HepG2 (cell line): Measurements from ENCODE around the gene SRSF10. TPM values are rescaled to one million over a fixed set of nuclear protein-coding genes. Genes with fewer than 3 reads are reported as not detected.
A peak's percentile ranks its signal among the peaks of the same experiment; 100 is the strongest.

Experiments
- DMAP1 ChIP-seq: IDR thresholded peaks from 2 replicates; pipeline ENCODE4 v1.6.1; 2016
- HOXD1 ChIP-seq: sonication (generic); formaldehyde crosslinking; IDR thresholded peaks from 2 replicates; pipeline ENCODE4 v1.5.0; 2020; ENCODE audit warnings: missing genetic modification reagents
- SAP130 ChIP-seq: IDR thresholded peaks from 2 replicates; pipeline ENCODE4 v1.6.1; 2016; ENCODE audit warnings: low read depth
- SIN3A ChIP-seq: IDR thresholded peaks from 2 replicates; pipeline ENCODE4 v1.6.1; 2011; ENCODE audit warnings: low read depth, mild to moderate bottlenecking, control low read depth, low read length, borderline replicate concordance
- ZNF484 ChIP-seq: sonication (generic); formaldehyde crosslinking; IDR thresholded peaks from 2 replicates; pipeline ENCODE4 v1.5.1; 2020; ENCODE audit warnings: mild to moderate bottlenecking, low read depth, missing genetic modification reagents, borderline replicate concordance
- ZNF670 ChIP-seq: sonication (generic); formaldehyde crosslinking; IDR thresholded peaks from 2 replicates; pipeline ENCODE4 v1.8.0; 2022; ENCODE audit warnings: mild to moderate bottlenecking, missing genetic modification reagents, borderline replicate concordance
- ZNF766 ChIP-seq: sonication (generic); formaldehyde crosslinking; IDR thresholded peaks from 2 replicates; pipeline ENCODE4 v1.5.0; 2020; ENCODE audit warnings: missing genetic modification reagents, borderline replicate concordance
- polyA plus RNA-seq, 8 experiments: library from polyadenylated mRNA; depleted of rRNA in 3 of 8; stranded (reverse) in 7 of 8; unstranded in 1 of 8; fragments of >200 nt; fragmentation: Illumina TruSeq in 4 of 8; extraction: Trizol in 4 of 8; gene quantifications; 2 replicates each; pipeline versions ENCODE4 v1.2.1 to v1.2.3, GENCODE V29; 2011 to 2016; ENCODE audit warnings: low read depth in 4 of 8, missing spikeins in 1 of 8, mixed read lengths in 1 of 8; ENCODE audit not compliant: insufficient read depth in 1 of 8
- total RNA-seq, 5 experiments: library from RNA; depleted of rRNA; stranded (reverse); fragments of >200 nt; fragmentation: Illumina TruSeq; extraction: Trizol; gene quantifications; 2 replicates each; pipeline ENCODE4 v1.2.3, GENCODE V29; 2016; ENCODE audit warnings: low read depth in 1 of 5
- TF ChIP-seq, protein P1 (sequence below): sonication (generic); formaldehyde crosslinking; IDR thresholded peaks from one replicate; pipeline ENCODE4 v1.5.1; 2020; ENCODE audit warnings: mild to moderate bottlenecking, missing genetic modification reagents; ENCODE audit errors: not compliant biosample characterization
- TF ChIP-seq, protein P2 (sequence below): sonication (generic); formaldehyde crosslinking; IDR thresholded peaks from 2 replicates; pipeline ENCODE4 v1.8.0; 2022; ENCODE audit warnings: missing genetic modification reagents, mild to moderate bottlenecking, borderline replicate concordance
- TF ChIP-seq, protein P3 (sequence below): sonication (generic); formaldehyde crosslinking; IDR thresholded peaks from 2 replicates; pipeline ENCODE4 v1.8.1; 2023; ENCODE audit warnings: mild to moderate bottlenecking, missing genetic modification reagents, borderline replicate concordance
- TF ChIP-seq, protein P4 (sequence below): sonication (generic); formaldehyde crosslinking; IDR thresholded peaks from 2 replicates; pipeline ENCODE4 v1.5.1; 2020; ENCODE audit warnings: mild to moderate bottlenecking, moderate library complexity, missing genetic modification reagents
- TF ChIP-seq, protein P5 (sequence below): IDR thresholded peaks from 2 replicates; pipeline ENCODE4 v1.6.1; 2016

SRSF10 gene
- total and polyA plus RNA-seq, 2 of the 13 experiments (the other 11 are each of a cell fraction or from before 2014, with no cell fraction given) = 126 to 186 TPM

DNA sequence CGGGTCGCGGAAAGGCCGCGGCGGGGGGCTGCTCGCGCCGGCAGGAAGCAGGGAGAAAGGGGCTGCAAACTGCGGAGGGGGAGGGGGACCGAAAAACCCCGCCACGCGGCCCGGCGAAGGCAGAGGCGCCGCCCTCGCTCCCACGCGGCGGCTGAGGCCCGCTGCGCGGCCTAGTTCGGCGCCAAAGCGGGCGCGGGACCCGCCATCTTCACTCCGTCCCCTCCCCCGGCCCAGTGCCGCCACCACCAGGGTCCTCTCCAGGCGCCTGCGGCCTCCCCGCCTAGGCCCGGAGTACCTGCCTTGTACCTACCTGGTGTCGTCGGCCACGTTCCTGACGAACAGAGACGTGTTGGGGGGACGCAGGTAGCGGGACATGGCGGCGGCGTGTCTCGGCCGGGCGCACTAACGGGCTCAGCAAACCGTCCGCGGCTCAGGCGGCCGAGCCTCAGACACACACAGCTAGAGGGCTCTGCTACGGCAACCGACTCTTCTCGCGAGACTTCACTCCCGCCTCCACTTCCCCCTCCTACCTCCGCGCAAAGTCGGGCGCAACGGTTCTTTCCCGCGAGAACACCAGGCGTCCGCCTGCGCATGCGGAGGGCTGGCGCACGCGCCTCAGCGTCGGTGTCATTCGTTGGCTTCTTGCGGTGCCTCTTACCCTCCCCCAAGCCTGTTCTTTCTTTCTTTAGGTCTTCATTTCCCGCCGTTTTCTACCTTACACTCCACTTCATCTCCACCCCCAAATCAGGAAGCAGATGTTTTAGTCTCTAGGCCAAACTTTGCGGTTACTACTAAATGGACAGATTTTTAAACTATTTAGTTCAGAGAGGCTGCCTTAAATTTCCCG is at the start of gene SRSF10 (continued):
- TF ChIP-seq, protein P1, sequence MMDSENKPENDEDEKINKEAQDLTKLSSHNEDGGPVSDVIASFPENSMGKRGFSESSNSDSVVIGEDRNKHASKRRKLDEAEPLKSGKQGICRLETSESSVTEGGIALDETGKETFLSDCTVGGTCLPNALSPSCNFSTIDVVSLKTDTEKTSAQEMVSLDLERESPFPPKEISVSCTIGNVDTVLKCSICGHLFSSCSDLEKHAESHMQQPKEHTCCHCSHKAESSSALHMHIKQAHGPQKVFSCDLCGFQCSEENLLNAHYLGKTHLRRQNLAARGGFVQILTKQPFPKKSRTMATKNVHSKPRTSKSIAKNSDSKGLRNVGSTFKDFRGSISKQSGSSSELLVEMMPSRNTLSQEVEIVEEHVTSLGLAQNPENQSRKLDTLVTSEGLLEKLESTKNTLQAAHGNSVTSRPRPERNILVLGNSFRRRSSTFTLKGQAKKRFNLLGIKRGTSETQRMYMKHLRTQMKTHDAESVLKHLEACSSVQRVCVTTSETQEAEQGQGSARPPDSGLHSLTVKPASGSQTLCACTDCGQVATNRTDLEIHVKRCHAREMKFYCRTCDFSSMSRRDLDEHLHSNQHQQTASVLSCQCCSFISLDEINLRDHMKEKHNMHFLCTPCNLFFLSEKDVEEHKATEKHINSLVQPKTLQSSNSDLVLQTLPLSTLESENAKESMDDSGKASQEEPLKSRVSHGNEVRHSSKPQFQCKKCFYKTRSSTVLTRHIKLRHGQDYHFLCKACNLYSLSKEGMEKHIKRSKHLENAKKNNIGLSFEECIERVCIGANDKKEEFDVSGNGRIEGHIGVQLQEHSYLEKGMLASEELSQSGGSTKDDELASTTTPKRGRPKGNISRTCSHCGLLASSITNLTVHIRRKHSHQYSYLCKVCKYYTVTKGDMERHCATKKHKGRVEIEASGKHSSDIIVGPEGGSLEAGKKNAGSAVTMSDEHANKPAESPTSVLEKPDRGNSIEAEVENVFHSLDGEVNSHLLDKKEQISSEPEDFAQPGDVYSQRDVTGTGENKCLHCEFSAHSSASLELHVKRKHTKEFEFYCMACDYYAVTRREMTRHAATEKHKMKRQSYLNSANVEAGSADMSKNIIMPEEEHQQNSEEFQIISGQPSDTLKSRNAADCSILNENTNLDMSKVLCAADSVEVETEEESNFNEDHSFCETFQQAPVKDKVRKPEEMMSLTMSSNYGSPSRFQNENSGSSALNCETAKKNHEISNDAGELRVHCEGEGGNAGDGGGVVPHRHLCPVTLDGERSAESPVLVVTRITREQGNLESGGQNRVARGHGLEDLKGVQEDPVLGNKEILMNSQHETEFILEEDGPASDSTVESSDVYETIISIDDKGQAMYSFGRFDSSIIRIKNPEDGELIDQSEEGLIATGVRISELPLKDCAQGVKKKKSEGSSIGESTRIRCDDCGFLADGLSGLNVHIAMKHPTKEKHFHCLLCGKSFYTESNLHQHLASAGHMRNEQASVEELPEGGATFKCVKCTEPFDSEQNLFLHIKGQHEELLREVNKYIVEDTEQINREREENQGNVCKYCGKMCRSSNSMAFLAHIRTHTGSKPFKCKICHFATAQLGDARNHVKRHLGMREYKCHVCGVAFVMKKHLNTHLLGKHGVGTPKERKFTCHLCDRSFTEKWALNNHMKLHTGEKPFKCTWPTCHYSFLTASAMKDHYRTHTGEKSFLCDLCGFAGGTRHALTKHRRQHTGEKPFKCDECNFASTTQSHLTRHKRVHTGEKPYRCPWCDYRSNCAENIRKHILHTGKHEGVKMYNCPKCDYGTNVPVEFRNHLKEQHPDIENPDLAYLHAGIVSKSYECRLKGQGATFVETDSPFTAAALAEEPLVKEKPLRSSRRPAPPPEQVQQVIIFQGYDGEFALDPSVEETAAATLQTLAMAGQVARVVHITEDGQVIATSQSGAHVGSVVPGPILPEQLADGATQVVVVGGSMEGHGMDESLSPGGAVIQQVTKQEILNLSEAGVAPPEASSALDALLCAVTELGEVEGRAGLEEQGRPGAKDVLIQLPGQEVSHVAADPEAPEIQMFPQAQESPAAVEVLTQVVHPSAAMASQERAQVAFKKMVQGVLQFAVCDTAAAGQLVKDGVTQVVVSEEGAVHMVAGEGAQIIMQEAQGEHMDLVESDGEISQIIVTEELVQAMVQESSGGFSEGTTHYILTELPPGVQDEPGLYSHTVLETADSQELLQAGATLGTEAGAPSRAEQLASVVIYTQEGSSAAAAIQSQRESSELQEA (CRISPR knock-in tag) = peak; percentile 81
- TF ChIP-seq ZNF484 (CRISPR knock-in tag) (peak; percentile 74; the same call in 1 of the 2 replicates), SIN3A (peak; percentile 73; the same call in 1 of the 2 replicates), HOXD1 (CRISPR knock-in tag) (peak; percentile 74), ZNF766 (CRISPR knock-in tag) (peak; percentile 38; the same call in 1 of the 2 replicates), SAP130 (peak; percentile 90), DMAP1 (CRISPR knock-in tag) (peak; percentile 97), ZNF670 (peak; percentile 52; the same call in 1 of the 2 replicates)
- TF ChIP-seq, protein P2, sequence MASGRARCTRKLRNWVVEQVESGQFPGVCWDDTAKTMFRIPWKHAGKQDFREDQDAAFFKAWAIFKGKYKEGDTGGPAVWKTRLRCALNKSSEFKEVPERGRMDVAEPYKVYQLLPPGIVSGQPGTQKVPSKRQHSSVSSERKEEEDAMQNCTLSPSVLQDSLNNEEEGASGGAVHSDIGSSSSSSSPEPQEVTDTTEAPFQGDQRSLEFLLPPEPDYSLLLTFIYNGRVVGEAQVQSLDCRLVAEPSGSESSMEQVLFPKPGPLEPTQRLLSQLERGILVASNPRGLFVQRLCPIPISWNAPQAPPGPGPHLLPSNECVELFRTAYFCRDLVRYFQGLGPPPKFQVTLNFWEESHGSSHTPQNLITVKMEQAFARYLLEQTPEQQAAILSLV (CRISPR knock-in tag) = peak; percentile 87; the same call in 1 of the 2 replicates
- TF ChIP-seq, protein P3, sequence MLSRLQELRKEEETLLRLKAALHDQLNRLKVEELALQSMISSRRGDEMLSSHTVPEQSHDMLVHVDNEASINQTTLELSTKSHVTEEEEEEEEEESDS (CRISPR knock-in tag) = 0 out of 2 replicates have a peak, but pooled peaks have one; percentile 49
- TF ChIP-seq, protein P4, sequence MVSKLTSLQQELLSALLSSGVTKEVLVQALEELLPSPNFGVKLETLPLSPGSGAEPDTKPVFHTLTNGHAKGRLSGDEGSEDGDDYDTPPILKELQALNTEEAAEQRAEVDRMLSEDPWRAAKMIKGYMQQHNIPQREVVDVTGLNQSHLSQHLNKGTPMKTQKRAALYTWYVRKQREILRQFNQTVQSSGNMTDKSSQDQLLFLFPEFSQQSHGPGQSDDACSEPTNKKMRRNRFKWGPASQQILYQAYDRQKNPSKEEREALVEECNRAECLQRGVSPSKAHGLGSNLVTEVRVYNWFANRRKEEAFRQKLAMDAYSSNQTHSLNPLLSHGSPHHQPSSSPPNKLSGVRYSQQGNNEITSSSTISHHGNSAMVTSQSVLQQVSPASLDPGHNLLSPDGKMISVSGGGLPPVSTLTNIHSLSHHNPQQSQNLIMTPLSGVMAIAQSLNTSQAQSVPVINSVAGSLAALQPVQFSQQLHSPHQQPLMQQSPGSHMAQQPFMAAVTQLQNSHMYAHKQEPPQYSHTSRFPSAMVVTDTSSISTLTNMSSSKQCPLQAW (CRISPR knock-in tag) = peak; percentile 86; the same call in 1 of the 2 replicates
- TF ChIP-seq, protein P5, sequence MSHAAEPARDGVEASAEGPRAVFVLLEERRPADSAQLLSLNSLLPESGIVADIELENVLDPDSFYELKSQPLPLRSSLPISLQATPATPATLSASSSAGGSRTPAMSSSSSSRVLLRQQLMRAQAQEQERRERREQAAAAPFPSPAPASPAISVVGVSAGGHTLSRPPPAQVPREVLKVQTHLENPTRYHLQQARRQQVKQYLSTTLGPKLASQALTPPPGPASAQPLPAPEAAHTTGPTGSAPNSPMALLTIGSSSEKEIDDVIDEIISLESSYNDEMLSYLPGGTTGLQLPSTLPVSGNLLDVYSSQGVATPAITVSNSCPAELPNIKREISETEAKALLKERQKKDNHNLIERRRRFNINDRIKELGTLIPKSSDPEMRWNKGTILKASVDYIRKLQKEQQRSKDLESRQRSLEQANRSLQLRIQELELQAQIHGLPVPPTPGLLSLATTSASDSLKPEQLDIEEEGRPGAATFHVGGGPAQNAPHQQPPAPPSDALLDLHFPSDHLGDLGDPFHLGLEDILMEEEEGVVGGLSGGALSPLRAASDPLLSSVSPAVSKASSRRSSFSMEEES (CRISPR knock-in tag) = peak; percentile 63; the same call in 1 of the 2 replicates
